ENCODE data around the gene FAM24A.
"Not testable (repeated sequence)": the region's sequence is repeated elsewhere in the genome, so short reads cannot be mapped to it uniquely, and the experiment has no call there.

The FAM24A gene

GRCh38 chr10:122877264-122877663 is 33.1 kb upstream of the FAM24A start:
- H3K27ac ChIP-seq (ENCODE audit: low read depth, low read length) = peak overlapping the region; percentile 92
- WGBS = 31% methylated on average over 1 of the region's 1 CpG
- no peaks in the 10 kb centered on the region for H3K36me3 ChIP-seq (ENCODE audit: insufficient read depth, low read length)
- peaks cover 58% of the 10 kb centered on the region for H3K4me1 ChIP-seq (ENCODE audit: insufficient read depth, low read length)
- H3K9me3 ChIP-seq (ENCODE audit: insufficient read depth, low read depth, low read length) = no peaks in the 10 kb centered on the region
- peaks cover 11% of the 10 kb centered on the region; the same call in 1 of the 2 replicates for H3K27me3 ChIP-seq (ENCODE audit: insufficient read depth, low read length)
- H3K9ac ChIP-seq (ENCODE audit: low read depth, low read length) = peak overlapping the region; percentile 52; the same call in 1 of the 2 replicates
- peak overlapping the region; percentile 77 for H3K4me3 ChIP-seq (ENCODE audit: low read length)

- Histone ChIP-seq H3K27me3 (ENCODE audit: insufficient read depth, low read length) (peaks cover 11% of the 10 kb centered on the region; the same call in 1 of the 2 replicates), H3K36me3 (ENCODE audit: insufficient read depth, low read length) (no peaks in the 10 kb centered on the region), H3K9ac (ENCODE audit: low read depth, low read length) (peak overlapping the region; percentile 60; the same call in 1 of the 2 replicates), H3K4me3 (ENCODE audit: low read length) (peak overlapping the region; percentile 77), H3K9me3 (ENCODE audit: insufficient read depth, low read depth, low read length) (no peaks in the 10 kb centered on the region), H3K27ac (ENCODE audit: low read depth, low read length) (no peak overlapping the region), H3K4me1 (ENCODE audit: insufficient read depth, low read length) (peaks cover 48% of the 10 kb centered on the region)
- 96% methylated on average over 14 of the region's 14 CpGs for WGBS
These were observed 31.5 kb upstream of the FAM24A start for GRCh38 chr10:122878799-122879338.

GRCh38 chr10:122879339-122880273 is 30.8 kb upstream of the FAM24A start, which contains the start of gene FAM24B:
FAM24B (minus strand) TSS chr10:122879581; CDS start chr10:122850515, 29,066 bp downstream.
- Histone ChIP-seq H3K4me1 (ENCODE audit: insufficient read depth, low read length) (peaks cover 41% of the 10 kb centered on the region), H3K27ac (ENCODE audit: low read depth, low read length) (peak within 1 kb of the TSS; percentile 66; the same call in 1 of the 2 replicates), H3K27me3 (ENCODE audit: insufficient read depth, low read length) (peaks cover 11% of the 10 kb centered on the region; the same call in 1 of the 2 replicates), H3K36me3 (ENCODE audit: insufficient read depth, low read length) (no peaks in the 10 kb centered on the region), H3K9me3 (ENCODE audit: insufficient read depth, low read depth, low read length) (no peaks in the 10 kb centered on the region), H3K4me3 (ENCODE audit: low read length) (peak within 1 kb of the TSS; percentile 77), H3K9ac (ENCODE audit: low read depth, low read length) (peak within 1 kb of the TSS; percentile 60)
- 94% methylated on average over 95 of the region's 95 CpGs for WGBS

- Histone ChIP-seq H3K4me3 (ENCODE audit: low read length) (no peak overlapping the region), H3K9me3 (ENCODE audit: insufficient read depth, low read depth, low read length) (no peaks in the 10 kb centered on the region), H3K27me3 (ENCODE audit: insufficient read depth, low read length) (peaks cover 11% of the 10 kb centered on the region; the same call in 1 of the 2 replicates), H3K9ac (ENCODE audit: low read depth, low read length) (no peak overlapping the region), H3K36me3 (ENCODE audit: insufficient read depth, low read length) (no peaks in the 10 kb centered on the region), H3K4me1 (ENCODE audit: insufficient read depth, low read length) (peaks cover 11% of the 10 kb centered on the region), H3K27ac (ENCODE audit: low read depth, low read length) (no peak overlapping the region)
These were observed 27.6 kb upstream of the FAM24A start for GRCh38 chr10:122882766-122883165.

- Histone ChIP-seq H3K27me3 (ENCODE audit: insufficient read depth, low read length) (peaks cover 11% of the 10 kb centered on the region; the same call in 1 of the 2 replicates), H3K9ac (ENCODE audit: low read depth, low read length) (no peak overlapping the region), H3K27ac (ENCODE audit: low read depth, low read length) (no peak overlapping the region), H3K36me3 (ENCODE audit: insufficient read depth, low read length) (no peaks in the 10 kb centered on the region), H3K9me3 (ENCODE audit: insufficient read depth, low read depth, low read length) (no peaks in the 10 kb centered on the region), H3K4me1 (ENCODE audit: insufficient read depth, low read length) (no peaks in the 10 kb centered on the region), H3K4me3 (ENCODE audit: low read length) (no peak overlapping the region)
- 95% methylated on average over 1 of the region's 1 CpG for WGBS
These were observed 26.2 kb upstream of the FAM24A start for GRCh38 chr10:122884166-122884565.

GRCh38 chr10:122894261-122894944 is 16.0 kb upstream of the FAM24A start:
- no peak overlapping the region for H3K4me3 ChIP-seq (ENCODE audit: low read length)
- no peaks in the 10 kb centered on the region for H3K4me1 ChIP-seq (ENCODE audit: insufficient read depth, low read length)
- H3K9me3 ChIP-seq (ENCODE audit: insufficient read depth, low read depth, low read length) = no peaks in the 10 kb centered on the region
- H3K27ac ChIP-seq (ENCODE audit: low read depth, low read length) = no peak overlapping the region
- H3K27me3 ChIP-seq (ENCODE audit: insufficient read depth, low read length) = no peaks in the 10 kb centered on the region
- no peak overlapping the region for H3K9ac ChIP-seq (ENCODE audit: low read depth, low read length)
- no peaks in the 10 kb centered on the region for H3K36me3 ChIP-seq (ENCODE audit: insufficient read depth, low read length)
- 93% methylated on average over 5 of the region's 5 CpGs for WGBS

- H3K27me3 ChIP-seq (ENCODE audit: insufficient read depth, low read length); H3K9me3 ChIP-seq (ENCODE audit: insufficient read depth, low read depth, low read length); H3K4me1 ChIP-seq (ENCODE audit: insufficient read depth, low read length); H3K4me3 ChIP-seq (ENCODE audit: low read length); H3K9ac ChIP-seq (ENCODE audit: low read depth, low read length); H3K36me3 ChIP-seq (ENCODE audit: insufficient read depth, low read length); H3K27ac ChIP-seq (ENCODE audit: low read depth, low read length): not testable (repeated sequence)
- WGBS = 93% methylated on average over 4 of the region's 4 CpGs
These were observed 6.5 kb upstream of the FAM24A start for GRCh38 chr10:122903861-122904260.

- 24% methylated on average over 5 of the region's 5 CpGs for WGBS
- Histone ChIP-seq H3K4me1 (ENCODE audit: insufficient read depth, low read length) (no peaks in the 10 kb centered on the region), H3K27me3 (ENCODE audit: insufficient read depth, low read length) (peaks cover 1% of the 10 kb centered on the region; the same call in 1 of the 2 replicates), H3K9ac (ENCODE audit: low read depth, low read length) (no peak overlapping the region), H3K27ac (ENCODE audit: low read depth, low read length) (no peak overlapping the region), H3K9me3 (ENCODE audit: insufficient read depth, low read depth, low read length) (no peaks in the 10 kb centered on the region), H3K36me3 (ENCODE audit: insufficient read depth, low read length) (no peaks in the 10 kb centered on the region), H3K4me3 (ENCODE audit: low read length) (no peak overlapping the region)
These were observed 1.6 kb downstream of the FAM24A start for GRCh38 chr10:122911889-122912484.

GRCh38 chr10:122915700-122916099 is 5.3 kb downstream of the FAM24A start:
- Histone ChIP-seq H3K27ac (ENCODE audit: low read depth, low read length) (no peak overlapping the region), H3K9me3 (ENCODE audit: insufficient read depth, low read depth, low read length) (no peaks in the 10 kb centered on the region), H3K27me3 (ENCODE audit: insufficient read depth, low read length) (no peaks in the 10 kb centered on the region), H3K9ac (ENCODE audit: low read depth, low read length) (no peak overlapping the region), H3K4me1 (ENCODE audit: insufficient read depth, low read length) (no peaks in the 10 kb centered on the region), H3K4me3 (ENCODE audit: low read length) (no peak overlapping the region), H3K36me3 (ENCODE audit: insufficient read depth, low read length) (no peaks in the 10 kb centered on the region)
- WGBS = 100% methylated on average over 1 of the region's 2 CpGs

- Histone ChIP-seq H3K27ac (ENCODE audit: low read depth, low read length) (no peak overlapping the region), H3K27me3 (ENCODE audit: insufficient read depth, low read length) (no peaks in the 10 kb centered on the region), H3K4me3 (ENCODE audit: low read length) (no peak overlapping the region), H3K9ac (ENCODE audit: low read depth, low read length) (no peak overlapping the region), H3K9me3 (ENCODE audit: insufficient read depth, low read depth, low read length) (0 out of 2 replicates have a peak, but pooled peaks cover 4% of the 10 kb centered on the region), H3K4me1 (ENCODE audit: insufficient read depth, low read length) (no peaks in the 10 kb centered on the region), H3K36me3 (ENCODE audit: insufficient read depth, low read length) (peaks cover 3% of the 10 kb centered on the region)
- WGBS = 100% methylated on average over 1 of the region's 1 CpG
These were observed 19.7 kb downstream of the FAM24A start for GRCh38 chr10:122930140-122930539.
